T-helper 2 cell (primary cell): ENCODE data around the gene DISC1.

ENCODE experiments used
- DNase-seq, 5 experiments: peaks; one replicate each; pipeline versions ENCODE4 v3.0.0 to v3.0.0-alpha.2; 2012 to 2022

Gene DISC1

GRCh38 chr1:231674575-231674974 lies 48.0 kb downstream of the DISC1 start:
- no peak for DNase-seq

DNA sequence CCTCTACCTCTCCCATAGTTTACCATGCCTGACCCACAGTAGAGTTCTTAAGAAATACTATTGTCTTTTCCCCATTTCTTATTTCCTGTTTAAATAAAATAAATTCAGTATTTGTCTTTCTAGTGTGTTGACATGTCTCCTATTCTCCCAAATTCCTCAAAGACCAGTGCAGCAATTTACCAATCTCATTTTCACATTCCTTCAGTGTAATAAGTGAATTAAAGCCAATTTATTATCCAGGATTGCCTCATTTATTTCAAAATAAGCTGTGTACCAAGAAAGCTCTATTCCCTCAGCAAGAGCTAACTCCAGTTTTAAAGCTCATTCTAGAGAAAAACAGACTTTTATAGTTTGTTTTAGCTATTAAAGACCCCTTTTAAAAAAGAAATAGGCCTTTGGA lies 49.9 kb downstream of the DISC1 start:
- no peak for DNase-seq

DNA sequence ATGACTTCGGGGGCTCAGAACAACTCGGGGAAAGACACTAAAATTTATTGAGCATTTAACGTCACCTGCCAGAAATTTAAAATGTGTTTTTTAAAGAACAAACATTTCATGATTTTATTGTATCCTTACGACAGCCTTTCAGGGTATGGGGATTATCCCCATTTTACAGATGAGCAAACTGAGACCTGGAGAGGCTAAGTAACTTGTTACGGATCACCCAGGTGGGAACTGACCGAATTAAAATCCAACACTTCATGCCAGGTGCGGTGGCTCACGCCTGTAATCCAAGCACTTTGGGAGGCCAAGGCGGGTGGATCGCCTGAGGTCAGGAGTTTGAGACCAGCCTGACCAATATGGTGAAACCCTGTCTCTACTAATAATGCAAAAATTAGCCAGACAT lies 50.9 kb downstream of the DISC1 start:
- DNase-seq, result no peak

DNA sequence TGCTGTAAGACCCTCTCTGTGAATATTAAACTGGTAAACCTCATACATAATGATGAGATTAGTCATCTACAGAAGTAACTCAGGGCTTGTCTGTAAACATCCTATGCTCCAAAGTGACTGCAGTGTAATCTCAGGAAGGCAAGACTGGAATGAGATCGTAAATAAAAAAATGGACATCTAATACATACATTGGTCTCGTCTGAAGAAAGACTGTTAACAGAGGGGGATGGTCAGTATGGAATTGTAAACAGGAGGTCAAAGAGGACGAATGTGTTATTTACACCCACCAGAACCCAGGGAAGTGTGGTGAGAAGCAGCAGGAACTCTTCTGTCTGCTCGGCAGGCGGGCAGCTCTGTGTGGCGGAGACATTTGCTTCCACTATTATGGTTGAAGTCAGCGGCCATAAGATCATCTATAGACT lies 51.4 kb downstream of the DISC1 start:
- DNase-seq, result no peak

GRCh38 chr1:231679109-231679508 lies 52.5 kb downstream of the DISC1 start:
- no peak for DNase-seq

DNA sequence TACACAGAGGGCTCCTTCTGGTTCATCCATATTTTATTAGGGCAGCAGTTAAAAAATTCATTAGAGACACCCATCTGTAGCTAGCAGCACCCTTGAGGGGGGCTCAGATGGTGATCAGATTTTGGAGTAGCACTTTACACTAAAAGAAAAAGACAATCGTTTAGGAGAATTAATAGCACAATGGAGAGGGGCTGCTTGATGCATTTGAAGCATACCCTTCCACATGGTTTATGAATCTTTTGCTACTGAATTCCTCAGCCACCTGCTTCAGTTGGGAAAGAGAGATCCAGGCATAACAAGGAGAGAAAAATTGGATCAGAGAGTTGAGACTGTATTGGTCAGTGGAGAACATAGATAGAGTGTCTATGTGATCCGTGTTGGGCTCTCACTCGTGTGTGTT lies 54.4 kb downstream of the DISC1 start:
- DNase-seq, result no peak

- DNase-seq, result no peak
These were observed 56.2 kb downstream of the DISC1 start for GRCh38 chr1:231682779-231683178.

- DNase-seq, result no peak
These were observed 57.0 kb downstream of the DISC1 start for GRCh38 chr1:231683439-231684165.

GRCh38 chr1:231684356-231685244 lies 58.0 kb downstream of the DISC1 start:
- no peak for DNase-seq

DNA sequence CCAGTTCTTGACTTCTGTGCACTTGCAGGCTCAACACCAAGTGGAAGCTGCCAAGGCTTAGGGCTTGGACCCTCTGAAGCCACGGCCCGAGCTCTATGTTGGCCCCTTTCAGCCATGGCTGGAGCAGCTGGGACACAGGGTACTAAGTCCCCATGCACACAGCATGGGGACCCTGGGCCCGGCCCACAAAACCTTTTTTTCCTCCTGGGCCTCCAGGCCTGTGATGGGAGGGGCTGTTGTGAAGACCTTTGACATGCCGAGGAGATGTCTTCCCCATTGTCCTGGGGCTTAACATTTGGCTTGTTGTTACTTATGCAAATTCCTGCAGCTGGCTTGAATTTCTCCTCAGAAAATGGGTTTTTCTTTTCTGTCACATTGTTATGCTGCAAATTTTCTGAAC lies 59.8 kb downstream of the DISC1 start:
- DNase-seq, result no peak

DNA sequence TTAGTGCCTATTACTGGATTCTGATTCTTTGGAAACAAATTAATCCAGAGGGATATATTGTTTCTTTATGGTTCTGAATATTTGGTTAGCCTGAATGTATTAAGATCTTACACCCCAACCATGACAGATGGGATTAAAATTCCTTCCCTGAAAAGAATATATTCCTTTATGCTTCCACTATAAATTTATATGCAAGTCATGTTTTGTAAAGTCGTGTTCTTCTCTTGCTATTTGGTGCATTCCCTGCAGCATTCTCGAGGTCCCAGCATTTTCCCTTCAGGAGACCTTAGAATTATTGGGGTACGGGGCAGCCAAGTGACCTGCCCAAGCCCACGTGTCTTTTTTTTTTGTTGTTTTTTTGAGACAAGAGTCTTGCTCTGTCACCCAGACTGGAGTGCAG lies 62.4 kb downstream of the DISC1 start:
- no peak for DNase-seq

DNA sequence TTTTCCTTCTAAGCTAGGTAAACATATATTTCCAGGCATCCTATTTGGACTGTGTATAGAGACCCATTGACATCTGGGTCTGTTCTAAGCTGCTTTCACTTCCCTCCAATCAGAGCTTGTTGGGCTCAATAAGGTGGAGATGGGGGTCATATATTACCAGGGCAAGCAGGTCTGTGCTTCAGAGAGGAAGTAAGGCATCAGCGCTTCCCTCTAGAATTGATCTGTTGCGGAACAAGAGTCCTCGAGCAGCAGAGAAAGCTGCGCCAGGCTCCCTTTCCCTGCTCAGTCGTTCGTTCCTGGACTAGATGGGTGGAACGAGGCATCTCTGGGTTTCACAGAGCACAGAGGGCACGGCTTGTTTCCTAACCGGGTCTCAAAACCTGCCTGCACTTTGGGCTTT lies 63.5 kb downstream of the DISC1 start:
- DNase-seq, result no peak

DNA sequence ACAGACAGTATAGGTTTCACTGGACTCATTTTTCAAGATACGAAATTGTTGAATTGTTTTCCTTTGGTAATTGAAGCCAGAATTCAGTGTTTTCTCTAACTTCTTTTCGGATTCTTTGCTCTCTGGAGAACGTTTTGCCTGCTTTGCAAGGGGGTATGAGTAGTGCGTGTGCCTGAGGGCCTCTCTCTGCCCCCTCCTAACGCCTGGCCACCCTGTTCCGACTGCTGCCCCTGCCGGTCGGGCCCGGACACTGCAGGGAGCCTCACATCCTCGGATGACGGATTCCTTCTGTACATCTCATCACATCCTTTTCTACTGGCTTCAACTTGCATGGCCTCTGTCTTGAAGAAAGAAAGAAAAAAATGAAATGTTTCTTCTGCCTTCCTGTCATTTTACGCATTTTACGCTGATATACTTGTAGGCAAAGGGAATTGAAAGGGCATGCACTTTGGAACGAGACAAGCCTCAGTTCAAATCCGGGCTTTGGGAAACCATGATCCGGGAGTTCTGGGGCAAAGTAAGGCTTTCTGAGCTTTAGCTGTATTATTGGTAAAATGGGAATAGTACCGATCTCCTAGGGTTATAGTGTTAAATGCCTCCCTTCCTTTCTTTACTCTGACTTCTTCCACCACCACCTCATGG lies 65.1 kb downstream of the DISC1 start:
- DNase-seq, result no peak

DNA sequence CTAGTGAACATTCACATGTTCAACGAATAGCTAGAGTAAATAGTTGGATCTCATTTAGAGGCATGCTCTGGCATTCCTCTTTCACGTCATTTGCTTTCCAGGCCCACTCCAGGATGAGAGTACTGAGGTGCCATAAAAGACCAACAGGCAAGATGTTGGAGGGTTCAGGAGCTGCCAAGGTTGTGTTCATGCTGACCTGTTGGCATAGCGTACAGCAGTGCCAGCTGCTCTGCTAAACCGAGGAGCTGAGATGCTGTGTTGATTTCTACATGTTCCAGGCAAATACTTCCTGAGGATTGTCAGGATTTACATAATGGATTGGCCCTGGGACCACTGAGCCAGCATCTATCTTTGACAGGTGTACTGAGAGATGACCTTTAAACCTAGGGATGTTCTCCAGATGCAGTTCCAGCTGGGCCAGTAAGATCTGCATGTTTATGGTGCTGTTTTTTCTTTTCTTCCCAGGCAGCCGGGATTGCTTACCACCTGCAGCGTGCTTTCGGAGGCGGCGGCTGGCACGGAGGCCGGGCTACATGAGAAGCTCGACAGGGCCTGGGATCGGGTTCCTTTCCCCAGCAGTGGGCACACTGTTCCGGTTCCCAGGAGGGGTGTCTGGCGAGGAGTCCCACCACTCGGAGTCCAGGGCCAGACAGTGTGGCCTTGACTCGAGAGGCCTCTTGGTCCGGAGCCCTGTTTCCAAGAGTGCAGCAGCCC lies 66.9 kb downstream of the DISC1 start:
- DNase-seq, result no peak

GRCh38 chr1:231694075-231694431 lies 67.5 kb downstream of the DISC1 start:
- DNase-seq, result no peak

- no peak for DNase-seq
These were observed 68.0 kb downstream of the DISC1 start for GRCh38 chr1:231694465-231695077.

DNA sequence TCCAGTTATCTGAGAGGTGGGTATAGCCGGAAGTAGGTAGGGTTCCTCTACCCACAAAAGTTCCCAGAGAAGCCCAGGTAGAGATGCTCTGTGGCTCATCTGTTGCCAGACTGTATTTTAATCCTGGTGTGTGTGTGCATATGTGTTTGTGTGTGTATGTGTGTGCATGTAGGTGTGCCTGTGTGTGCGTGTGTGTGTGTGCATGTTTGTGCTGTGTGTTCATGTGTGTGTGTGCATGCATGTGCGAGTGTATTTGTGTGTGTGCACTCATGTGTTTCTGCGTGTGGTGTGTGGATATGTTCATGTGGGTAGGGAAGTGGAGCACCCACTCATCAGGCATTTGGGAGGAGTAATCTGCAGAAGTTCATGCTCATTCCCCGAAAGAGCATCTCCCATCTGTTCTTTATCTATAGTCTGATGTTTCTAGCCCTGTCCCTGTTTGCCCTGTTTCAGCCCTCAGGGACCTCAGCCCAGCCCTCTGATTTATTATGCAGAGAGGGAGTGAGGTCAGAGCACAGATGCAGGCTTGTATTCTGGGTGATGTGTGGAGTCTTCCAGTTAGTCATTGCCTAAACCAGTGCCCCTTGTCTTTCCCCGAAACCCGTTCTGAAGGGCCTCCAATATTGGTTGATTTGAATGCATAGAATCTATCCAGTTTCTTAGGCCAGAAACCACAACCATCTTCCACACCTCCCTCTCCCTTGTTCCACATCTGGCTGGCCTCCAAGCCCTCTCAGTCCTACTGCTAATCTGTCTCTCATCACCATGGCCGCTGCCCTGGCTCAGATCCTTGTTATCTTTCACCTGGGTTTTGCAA lies 69.1 kb downstream of the DISC1 start:
- no peak for DNase-seq

- no peak for DNase-seq
These were observed 73.2 kb downstream of the DISC1 start for GRCh38 chr1:231699784-231700183.

DNA sequence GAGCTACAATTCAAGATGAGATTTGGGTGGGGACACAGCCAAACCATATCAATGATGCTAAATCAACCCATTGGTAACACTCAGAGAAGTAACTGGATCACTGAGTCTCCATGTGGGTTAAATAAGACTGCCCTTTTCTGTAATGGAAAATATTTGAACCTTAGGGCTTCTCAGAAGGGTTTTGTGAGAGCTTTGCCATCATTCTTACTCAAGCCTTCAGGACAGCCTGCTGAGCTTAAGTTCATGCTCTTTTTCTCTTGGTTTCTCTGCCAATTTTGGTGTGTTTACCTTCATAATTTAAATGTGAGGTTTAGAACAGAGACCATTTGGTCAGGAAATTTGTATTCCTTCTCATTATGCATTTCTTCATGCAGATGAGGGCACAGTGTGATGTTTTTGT lies 74.7 kb downstream of the DISC1 start:
- no peak for DNase-seq

DNA sequence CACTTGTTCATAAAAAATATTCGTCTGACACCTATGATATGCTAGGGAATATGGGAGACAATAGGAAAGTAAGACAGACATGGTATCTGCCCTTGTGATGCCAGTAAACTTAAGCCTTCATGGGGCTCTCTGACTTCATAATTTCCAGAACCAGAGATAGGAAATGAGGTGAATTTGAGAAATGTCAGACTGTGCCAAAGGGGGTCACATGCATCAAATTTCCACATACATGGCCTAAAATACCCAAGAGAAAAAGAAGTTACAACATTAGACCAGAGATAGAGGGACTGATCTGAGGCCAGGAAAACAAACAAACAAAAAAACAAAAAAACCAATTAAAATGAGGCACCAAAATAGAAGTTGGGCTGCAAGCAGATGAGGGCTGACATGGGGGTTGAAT lies 75.7 kb downstream of the DISC1 start:
- no peak for DNase-seq

DNA sequence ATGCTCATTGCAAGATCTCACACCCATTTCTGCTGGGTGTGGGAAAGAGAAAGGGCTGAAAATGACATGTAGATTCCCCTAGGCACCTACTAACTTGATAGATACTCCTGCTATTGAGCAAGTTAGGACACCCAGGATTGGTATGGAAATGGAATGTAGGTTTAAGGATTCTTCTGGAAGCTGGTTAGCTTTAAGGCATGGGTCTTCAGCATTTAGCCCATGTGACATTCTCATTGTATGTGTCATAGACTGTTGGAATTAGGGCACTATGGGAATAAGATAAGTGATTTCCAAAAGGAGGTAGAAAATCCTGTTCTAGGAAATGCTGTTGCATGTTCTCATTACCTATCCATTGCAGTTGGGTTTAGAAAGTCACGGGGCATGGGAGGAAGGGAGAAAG lies 76.2 kb downstream of the DISC1 start:
- no peak for DNase-seq
